GM19324 (cell line): Measurements from ENCODE around the gene UNKL.

Experiments
- ATAC-seq: cut with Tn5 transposase; IDR thresholded peaks from one replicate; pipeline ENCODE4 v1.9.1; 2021; ENCODE audit warnings: mild to moderate bottlenecking, moderate library complexity; ENCODE audit not compliant: unreplicated experiment, low FRiP score

Gene UNKL

GRCh38 chr16:1343428-1344242, 70.9 kb downstream of the UNKL start:
- no peak for ATAC-seq

- ATAC-seq: peak; percentile 83
Observed at GRCh38 chr16:1342526-1343427, 71.7 kb downstream of the UNKL start.

- ATAC-seq: no peak
Observed at GRCh38 chr16:1341495-1342420, 72.7 kb downstream of the UNKL start.

GRCh38 chr16:1340730-1341494, 73.6 kb downstream of the UNKL start:
- ATAC-seq: no peak

- ATAC-seq: no peak
Observed at GRCh38 chr16:1338855-1339675, 75.4 kb downstream of the UNKL start.

GRCh38 chr16:1338119-1338730, 76.3 kb downstream of the UNKL start:
- no peak for ATAC-seq

- no peak for ATAC-seq
Observed at GRCh38 chr16:1337486-1337885, 77.0 kb downstream of the UNKL start.

GRCh38 chr16:1336619-1337018, 77.9 kb downstream of the UNKL start:
- no peak for ATAC-seq

- no peak for ATAC-seq
Observed at GRCh38 chr16:1335996-1336395, 78.5 kb downstream of the UNKL start.

- no peak for ATAC-seq
Observed at GRCh38 chr16:1335211-1335971, 79.1 kb downstream of the UNKL start.

GRCh38 chr16:1334739-1335138, 79.8 kb downstream of the UNKL start:
- no peak for ATAC-seq

- ATAC-seq: no peak
Observed at GRCh38 chr16:1333854-1334700, 80.4 kb downstream of the UNKL start.

- ATAC-seq: no peak
Observed at GRCh38 chr16:1333149-1333812, 81.2 kb downstream of the UNKL start, which contains the start of gene BAIAP3. Gene BAIAP3 (plus strand): TSS chr16:1333645. CDS start chr16:1338550, 4,905 bp downstream.

- ATAC-seq: no peak
Observed at GRCh38 chr16:1332618-1333148, 81.8 kb downstream of the UNKL start.

GRCh38 chr16:1331712-1332617, 82.5 kb downstream of the UNKL start:
- no peak for ATAC-seq
